Islet of Langerhans (tissue), 1 donor: Measurements from ENCODE around the gene NEDD9.

Experiments used
- FAIRE-seq: peaks from one replicate; lab custom pipeline; 2011; peaks lifted over from hg19 to GRCh38; lab: Jason Lieb, UNC

The NEDD9 gene

GRCh38 chr6:11201015-11201414, 31.5 kb downstream of the NEDD9 start:
- no peak for FAIRE-seq

GRCh38 chr6:11200356-11200755, 32.1 kb downstream of the NEDD9 start:
- no peak for FAIRE-seq

GRCh38 chr6:11198663-11199603, 33.5 kb downstream of the NEDD9 start:
- FAIRE-seq = no peak

- FAIRE-seq = no peak
Measured at GRCh38 chr6:11197850-11198249, 34.6 kb downstream of the NEDD9 start.

DNA sequence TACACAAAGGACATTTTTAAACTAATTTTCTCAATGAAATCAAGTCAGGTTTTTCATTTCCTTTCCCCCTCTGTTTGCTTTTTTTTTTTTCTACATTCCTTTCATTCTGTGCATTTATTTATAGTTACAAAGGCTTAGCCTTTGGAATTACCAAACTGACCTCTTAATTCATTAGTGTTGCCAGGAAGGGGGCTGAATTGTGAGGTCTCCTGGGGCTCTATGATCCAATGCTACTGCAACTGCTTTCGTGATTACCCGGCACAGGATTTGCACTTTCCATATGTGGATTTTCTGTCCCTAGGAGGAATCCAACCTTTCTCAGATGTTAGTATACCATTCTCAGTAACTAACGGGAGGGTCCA, 35.3 kb downstream of the NEDD9 start:
- FAIRE-seq = no peak

GRCh38 chr6:11196511-11197174, 35.8 kb downstream of the NEDD9 start:
- FAIRE-seq = no peak

DNA sequence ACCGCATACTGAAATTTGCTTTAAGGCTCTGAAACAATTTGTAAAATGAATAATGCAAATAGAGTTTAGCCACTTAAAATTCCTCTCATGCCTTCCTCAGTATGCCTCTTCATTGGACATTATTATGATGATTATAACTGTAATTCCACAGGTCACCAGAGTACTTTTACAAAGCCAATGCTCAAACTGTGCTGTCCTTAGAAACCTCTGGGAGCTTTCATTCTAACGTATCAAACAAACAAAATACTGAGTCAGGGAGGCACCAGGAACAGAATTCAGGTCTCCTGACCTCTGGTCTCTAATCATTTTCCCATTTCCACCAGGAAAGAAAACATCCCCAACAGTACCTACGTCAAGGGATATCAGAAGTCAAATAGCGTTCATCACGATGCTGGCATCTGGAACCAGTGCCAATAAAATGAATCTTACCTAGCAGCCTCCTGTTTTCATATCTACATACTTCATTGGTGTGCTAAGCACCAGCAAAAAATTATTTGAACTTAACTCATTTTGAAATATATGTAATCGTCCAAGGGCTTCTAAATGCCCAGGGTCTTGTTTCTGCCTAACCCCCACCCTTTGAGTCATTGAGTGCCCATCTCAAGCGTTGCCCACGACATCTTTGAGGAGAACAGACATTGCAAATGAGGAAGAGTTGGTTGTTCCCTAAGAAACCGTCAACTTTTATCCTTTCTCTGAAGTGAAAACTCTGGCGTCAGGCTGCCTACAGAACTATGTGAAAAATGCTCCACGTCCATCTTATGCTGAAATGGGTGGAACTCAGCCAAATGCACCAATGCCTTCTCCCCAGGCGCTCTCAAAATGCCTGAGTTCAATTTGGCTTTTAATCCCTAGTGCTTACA, 37.9 kb downstream of the NEDD9 start:
- FAIRE-seq = no peak

GRCh38 chr6:11193434-11193833, 39.0 kb downstream of the NEDD9 start:
- no peak for FAIRE-seq

GRCh38 chr6:11192167-11192566, 40.3 kb downstream of the NEDD9 start:
- FAIRE-seq = no peak

- FAIRE-seq = no peak
Measured at GRCh38 chr6:11190625-11191245, 41.7 kb downstream of the NEDD9 start.

DNA sequence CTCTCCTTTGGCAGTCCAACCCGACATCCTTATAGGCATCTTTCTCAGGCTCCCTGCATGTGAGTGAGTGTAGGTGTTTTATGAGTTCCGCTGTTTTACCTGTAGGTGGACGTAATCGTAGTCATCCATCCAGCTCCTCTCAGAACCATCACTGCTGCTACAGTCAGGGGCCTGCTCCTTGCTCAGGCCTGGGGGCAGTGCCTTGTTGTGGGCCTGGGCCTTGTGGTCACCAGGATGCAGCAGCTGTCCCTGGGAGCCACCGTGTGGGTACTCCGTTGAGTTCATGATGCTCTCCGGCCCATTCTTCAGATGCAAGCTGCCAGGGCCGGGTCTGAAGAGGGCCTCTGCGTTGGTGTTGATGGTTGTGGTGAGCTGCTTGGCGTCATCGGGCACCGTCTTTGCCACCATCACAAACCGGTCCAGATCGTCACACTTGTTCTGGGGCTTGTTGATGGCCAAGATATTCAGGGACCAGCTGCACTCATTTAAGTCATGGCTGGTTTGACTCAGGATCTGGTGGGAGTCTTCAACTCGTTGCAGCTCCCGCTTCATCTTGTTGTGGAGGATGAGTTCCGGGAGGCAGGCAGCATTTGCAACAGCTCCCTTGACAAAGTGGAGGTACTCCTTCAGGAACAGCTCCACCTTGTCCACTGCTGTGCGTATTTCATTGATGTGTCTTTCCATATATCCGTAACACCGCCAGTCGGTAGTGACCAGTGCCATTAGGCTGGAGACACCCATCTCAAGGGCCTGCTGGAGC, 42.4 kb downstream of the NEDD9 start:
- no peak for FAIRE-seq

DNA sequence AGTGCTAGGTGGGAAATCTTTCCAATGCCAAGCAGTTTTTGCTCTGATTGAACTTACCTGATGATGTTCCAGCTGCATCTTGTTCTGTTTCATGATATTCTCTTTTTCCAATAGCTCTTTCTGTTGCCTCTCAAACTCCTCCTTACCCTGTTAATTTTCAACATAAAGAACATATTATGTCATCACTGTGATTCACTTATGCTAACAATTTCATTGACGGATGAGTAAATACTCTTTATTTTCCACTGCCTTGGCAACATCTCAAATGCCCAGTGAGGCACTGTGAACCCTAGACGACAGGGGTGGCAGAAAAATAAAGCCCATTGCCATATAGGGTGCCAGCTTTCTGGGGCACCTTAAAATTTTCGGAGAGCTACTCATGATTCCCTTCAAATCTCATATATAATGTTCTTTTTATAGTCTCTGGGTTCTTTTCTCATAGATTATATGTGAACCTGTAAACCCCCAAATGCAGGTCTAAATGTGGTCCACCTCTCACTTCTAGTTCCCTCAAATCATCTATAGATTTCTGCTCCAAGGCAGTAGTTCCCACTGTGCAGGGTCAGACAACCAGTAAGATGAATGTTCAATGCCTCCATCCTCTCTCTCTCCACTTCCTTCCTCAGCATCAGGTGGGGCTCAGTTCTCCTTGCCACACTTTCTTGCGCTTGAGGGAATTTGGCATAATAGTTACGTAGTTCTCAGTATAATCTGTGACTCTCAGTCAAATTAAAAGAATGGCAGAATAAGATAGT, 44.1 kb downstream of the NEDD9 start:
- peak; percentile 97 for FAIRE-seq

GRCh38 chr6:11187301-11187700, 45.2 kb downstream of the NEDD9 start:
- FAIRE-seq = no peak

GRCh38 chr6:11185204-11185842, 47.1 kb downstream of the NEDD9 start:
- no peak for FAIRE-seq

GRCh38 chr6:11183761-11184362, 48.6 kb downstream of the NEDD9 start:
- FAIRE-seq = no peak

GRCh38 chr6:11181478-11182136, 50.9 kb downstream of the NEDD9 start:
- no peak for FAIRE-seq

GRCh38 chr6:11179419-11180202, 52.9 kb downstream of the NEDD9 start:
- no peak for FAIRE-seq

- FAIRE-seq = no peak
Measured at GRCh38 chr6:11179088-11179418, 53.4 kb downstream of the NEDD9 start.

GRCh38 chr6:11177271-11177670, 55.2 kb downstream of the NEDD9 start:
- FAIRE-seq = no peak
